Upper lobe of left lung (tissue), 4 donors: Measurements from ENCODE around the gene SLC13A3.

Source experiments
- CTCF ChIP-seq, 6 experiments: fragments of 450-650 bp in 4 of 6; fragments of 200-600 bp in 2 of 6; sonication (generic) in 2 of 6; IDR thresholded peaks; one replicate each; pipeline ENCODE4 v1.5.1; 2016 to 2019; ENCODE audit warnings: antibody characterized with exemption in 6 of 6
- POLR2A ChIP-seq, 4 donors: fragments of 450-650 bp; IDR thresholded peaks; one replicate each; pipeline ENCODE4 v1.5.1; 2016 to 2017; ENCODE audit warnings: antibody characterized with exemption in 4 of 4, mild to moderate bottlenecking in 2 of 4

- TF ChIP-seq CTCF (IDR thresholded peaks at IDR 0.05) (no peak), POLR2A (IDR thresholded peaks at IDR 0.05) (no peak)
These were observed 45.6 kb upstream of the SLC13A3 start for GRCh38 chr20:46696791-46697279.
